Muscle of leg (tissue), 11 donors: Measurements from ENCODE around the gene SEZ6. TPM values are rescaled to one million over a fixed set of nuclear protein-coding genes. Genes with fewer than 3 reads are reported as not detected.

Experiments used
- DNase-seq: peaks from one replicate; pipeline ENCODE4 v3.0.0; 2013
- H3K27ac ChIP-seq: one replicate; pipeline ENCODE4 v1.5.1; 2013; ENCODE audit warnings: mild to moderate bottlenecking, low read length, control low read depth
- H3K27me3 ChIP-seq: one replicate; pipeline ENCODE4 v1.6.1; 2013; ENCODE audit warnings: low read length; ENCODE audit not compliant: control insufficient read depth, insufficient read depth
- H3K36me3 ChIP-seq: one replicate; pipeline ENCODE4 v1.6.1; 2013; ENCODE audit warnings: low read length; ENCODE audit not compliant: control insufficient read depth, insufficient read depth
- H3K4me1 ChIP-seq: one replicate; pipeline ENCODE4 v1.6.1; 2013; ENCODE audit warnings: low read length; ENCODE audit not compliant: control insufficient read depth, insufficient read depth
- H3K4me3 ChIP-seq: one replicate; pipeline ENCODE4 v1.5.1; 2013; ENCODE audit warnings: low read length, control low read depth
- H3K9me3 ChIP-seq: replicated peaks from 2 replicates; pipeline ENCODE4 v1.6.1; 2013; ENCODE audit warnings: low read depth, low read length; ENCODE audit not compliant: control insufficient read depth
- WGBS: methylation state at CpG from one replicate; pipeline ENCODE4 v1.1.5; 2013; ENCODE audit warnings: missing lambda C conversion rate; ENCODE audit not compliant: insufficient coverage; 5-methylcytosine and 5-hydroxymethylcytosine counted together
- polyA plus RNA-seq, 8 donors: library from polyadenylated mRNA; unstranded; fragments of 120-200 nt; gene quantifications; one replicate each; pipeline versions ENCODE4 v1.2.1 to v1.2.3, GENCODE V29; 2013; ENCODE audit warnings: inconsistent platforms in 1 of 8, low replicate concordance in 1 of 8; ENCODE audit not compliant: insufficient read length in 8 of 8, insufficient read depth in 1 of 8
- total RNA-seq: library from RNA; stranded (reverse); fragments of 120-200 nt; gene quantifications from one replicate; pipeline ENCODE4 v1.2.4, GENCODE V29; 2013

Gene SEZ6
- total and polyA plus RNA-seq, 9 donors: 0.04 to 0.44 (median 0.27) TPM

DNA sequence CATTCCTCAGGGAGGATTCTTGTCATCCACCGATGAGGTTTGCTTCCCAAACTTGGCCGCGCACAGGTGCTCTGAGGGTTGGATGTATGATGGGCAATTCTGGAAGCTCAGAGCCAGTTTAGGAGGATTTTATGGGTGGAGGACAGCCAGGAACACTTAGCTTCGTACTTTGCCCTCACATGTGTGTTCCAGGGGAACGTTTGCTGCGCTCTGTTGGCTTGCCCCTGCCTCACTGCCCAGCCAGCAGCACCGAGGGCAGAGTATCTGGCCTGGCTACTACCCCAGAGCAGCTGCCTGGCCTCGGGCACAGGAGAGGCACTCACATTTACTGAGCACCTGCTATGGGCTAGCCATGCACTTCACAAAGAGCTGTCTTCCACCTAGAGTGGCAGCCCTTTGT is 14.1 kb downstream of the SEZ6 start:
- Histone ChIP-seq H3K9me3 (no peaks in the 10 kb centered on the region), H3K4me3 (no peak overlapping the region), H3K4me1 (peaks cover 9% of the 10 kb centered on the region), H3K27me3 (peaks cover 27% of the 10 kb centered on the region), H3K27ac (no peak overlapping the region), H3K36me3 (no peaks in the 10 kb centered on the region)
- WGBS: 58% methylated on average over 8 of the region's 8 CpGs
- no peak for DNase-seq

DNA sequence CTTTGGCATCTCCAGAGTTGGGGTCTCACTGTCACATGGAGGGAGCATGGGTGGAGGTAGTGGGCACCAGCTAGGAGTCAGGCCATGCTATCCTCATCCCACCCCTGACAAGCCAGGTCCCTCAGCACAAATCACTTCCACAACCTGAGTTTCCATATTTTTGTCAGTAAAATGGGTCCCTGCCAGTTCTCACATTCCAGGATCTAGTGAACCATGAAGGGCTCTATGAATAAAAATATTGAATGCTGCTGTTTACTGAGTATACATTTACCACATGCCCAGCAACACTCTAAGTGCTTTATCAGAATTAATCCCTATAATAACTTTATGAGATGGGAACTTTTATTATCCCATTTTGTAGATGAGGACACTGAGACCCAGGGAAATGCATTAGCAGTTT is 16.8 kb downstream of the SEZ6 start:
- no peak overlapping the region for H3K27ac ChIP-seq
- no peak overlapping the region for H3K4me3 ChIP-seq
- no peaks in the 10 kb centered on the region for H3K9me3 ChIP-seq
- H3K36me3 ChIP-seq: no peaks in the 10 kb centered on the region
- H3K27me3 ChIP-seq: peaks cover 37% of the 10 kb centered on the region
- DNase-seq: no peak
- peaks cover 27% of the 10 kb centered on the region for H3K4me1 ChIP-seq

DNA sequence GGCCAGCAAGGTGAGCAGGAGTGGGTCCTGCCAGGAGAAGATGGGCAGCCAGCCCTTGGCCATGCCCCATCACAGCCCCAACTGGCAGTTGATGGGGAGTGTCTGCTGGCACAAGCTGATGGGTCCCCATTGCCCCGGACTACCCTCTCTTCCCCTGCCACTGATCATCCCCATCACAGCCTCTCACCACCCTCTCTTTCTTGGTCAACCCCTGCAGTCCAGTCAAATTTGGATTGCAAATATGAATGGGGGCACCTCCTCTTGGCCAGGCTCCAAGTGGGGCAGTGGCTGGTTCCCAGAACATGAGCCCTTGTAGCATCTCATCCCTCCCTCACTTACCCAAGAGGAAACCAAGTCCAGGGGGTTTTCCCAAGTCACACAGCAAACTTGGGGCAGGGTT is 17.4 kb downstream of the SEZ6 start:
- Histone ChIP-seq H3K27me3 (peaks cover 37% of the 10 kb centered on the region), H3K4me3 (no peak overlapping the region), H3K27ac (no peak overlapping the region), H3K36me3 (no peaks in the 10 kb centered on the region), H3K4me1 (peaks cover 33% of the 10 kb centered on the region), H3K9me3 (no peaks in the 10 kb centered on the region)
- DNase-seq: no peak
- WGBS: no CpG with 5 or more reads among the region's 1 CpG

DNA sequence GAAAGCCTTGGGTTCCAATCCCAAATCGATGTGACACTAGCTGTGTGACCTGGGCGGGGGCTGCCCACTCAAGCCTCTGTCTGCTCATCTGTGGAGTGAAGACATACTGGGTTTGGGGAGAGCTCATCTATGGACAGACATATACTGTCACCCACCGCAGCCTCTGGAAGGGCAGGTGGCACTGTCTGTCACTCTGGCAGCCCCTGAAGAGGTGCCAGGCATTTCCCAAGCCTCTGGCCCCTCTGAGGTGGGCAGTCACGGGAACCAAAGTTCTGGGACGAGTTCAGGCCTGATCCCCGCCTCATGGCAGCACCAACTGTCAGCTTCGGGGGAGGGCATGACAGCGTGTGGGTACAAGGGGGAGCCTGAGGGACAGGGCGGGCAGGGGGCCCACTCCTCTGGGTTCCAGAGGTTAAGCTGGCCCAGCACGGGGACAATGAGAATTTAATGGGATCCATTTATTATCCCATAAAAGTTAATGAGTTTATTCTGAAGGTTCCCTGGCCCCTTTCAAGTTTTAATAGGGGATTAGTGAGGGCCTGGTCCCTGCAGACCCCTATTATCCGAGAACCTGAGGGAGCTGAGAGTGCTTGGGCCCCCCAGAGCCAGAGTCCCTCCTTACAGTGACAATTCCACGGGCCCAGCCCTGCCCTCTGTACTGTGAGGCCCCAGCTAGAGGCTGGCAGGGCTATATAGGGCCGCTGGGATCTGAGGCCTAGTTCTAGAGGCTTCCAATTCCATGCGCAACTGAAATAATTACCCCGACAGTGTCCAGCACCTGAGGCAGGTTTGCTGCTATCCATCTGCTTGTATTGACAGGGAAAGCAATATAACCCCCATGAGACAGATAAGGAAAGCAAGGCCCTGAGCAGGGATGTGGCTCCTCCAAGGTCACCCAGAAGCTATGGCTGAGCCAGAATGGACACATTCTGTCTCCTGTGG is 18.8 kb downstream of the SEZ6 start:
- no peak for DNase-seq
- 54% methylated on average over 9 of the region's 15 CpGs for WGBS
- peaks cover 42% of the 10 kb centered on the region for H3K4me1 ChIP-seq
- no peaks in the 10 kb centered on the region for H3K36me3 ChIP-seq
- H3K27ac ChIP-seq: no peak overlapping the region
- no peak overlapping the region for H3K4me3 ChIP-seq
- H3K27me3 ChIP-seq: peaks cover 28% of the 10 kb centered on the region
- H3K9me3 ChIP-seq: no peaks in the 10 kb centered on the region

DNA sequence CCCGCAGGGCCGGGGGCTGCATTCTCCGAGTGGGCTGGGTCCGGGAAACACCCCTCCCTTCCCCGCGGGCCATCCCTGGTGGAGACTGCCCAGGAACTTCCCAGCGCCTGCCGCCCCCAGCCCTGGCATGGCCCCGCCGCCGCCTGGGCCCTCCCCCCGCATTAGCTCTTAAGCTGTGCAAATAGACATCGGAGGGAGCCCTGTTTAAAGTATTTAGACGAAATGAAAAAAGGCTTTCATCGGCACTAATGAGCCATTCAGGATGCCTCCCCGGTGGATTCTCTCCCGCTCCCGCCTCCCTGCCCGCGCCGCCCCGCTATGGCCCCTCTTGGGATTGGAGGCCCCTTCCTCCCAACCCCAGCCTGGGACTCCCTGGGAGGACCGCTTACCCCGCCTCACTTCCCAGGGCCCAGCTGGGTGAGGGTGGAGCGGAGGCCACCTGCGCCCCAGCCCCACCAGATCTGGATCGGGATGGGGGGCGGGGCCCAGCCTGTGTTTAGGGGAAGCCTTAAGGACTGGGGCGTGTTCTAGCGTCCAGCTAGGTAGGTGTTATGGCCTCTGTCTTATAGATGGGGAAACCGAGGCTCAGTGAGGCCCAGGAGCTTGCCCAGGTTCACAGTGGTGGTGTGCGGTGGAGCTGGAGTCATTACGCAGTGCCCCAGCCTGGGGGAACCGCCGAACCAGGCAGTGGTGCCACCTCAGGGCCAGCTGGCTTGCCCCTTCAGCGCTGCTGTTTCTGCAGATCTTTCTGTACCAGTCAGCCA is 19.7 kb downstream of the SEZ6 start:
- no peaks in the 10 kb centered on the region for H3K36me3 ChIP-seq
- no peak for DNase-seq
- H3K4me1 ChIP-seq: peaks cover 42% of the 10 kb centered on the region
- H3K9me3 ChIP-seq: no peaks in the 10 kb centered on the region
- no peak overlapping the region for H3K4me3 ChIP-seq
- WGBS: 17% methylated on average over 22 of the region's 36 CpGs
- no peak overlapping the region for H3K27ac ChIP-seq
- H3K27me3 ChIP-seq: peaks cover 30% of the 10 kb centered on the region

DNA sequence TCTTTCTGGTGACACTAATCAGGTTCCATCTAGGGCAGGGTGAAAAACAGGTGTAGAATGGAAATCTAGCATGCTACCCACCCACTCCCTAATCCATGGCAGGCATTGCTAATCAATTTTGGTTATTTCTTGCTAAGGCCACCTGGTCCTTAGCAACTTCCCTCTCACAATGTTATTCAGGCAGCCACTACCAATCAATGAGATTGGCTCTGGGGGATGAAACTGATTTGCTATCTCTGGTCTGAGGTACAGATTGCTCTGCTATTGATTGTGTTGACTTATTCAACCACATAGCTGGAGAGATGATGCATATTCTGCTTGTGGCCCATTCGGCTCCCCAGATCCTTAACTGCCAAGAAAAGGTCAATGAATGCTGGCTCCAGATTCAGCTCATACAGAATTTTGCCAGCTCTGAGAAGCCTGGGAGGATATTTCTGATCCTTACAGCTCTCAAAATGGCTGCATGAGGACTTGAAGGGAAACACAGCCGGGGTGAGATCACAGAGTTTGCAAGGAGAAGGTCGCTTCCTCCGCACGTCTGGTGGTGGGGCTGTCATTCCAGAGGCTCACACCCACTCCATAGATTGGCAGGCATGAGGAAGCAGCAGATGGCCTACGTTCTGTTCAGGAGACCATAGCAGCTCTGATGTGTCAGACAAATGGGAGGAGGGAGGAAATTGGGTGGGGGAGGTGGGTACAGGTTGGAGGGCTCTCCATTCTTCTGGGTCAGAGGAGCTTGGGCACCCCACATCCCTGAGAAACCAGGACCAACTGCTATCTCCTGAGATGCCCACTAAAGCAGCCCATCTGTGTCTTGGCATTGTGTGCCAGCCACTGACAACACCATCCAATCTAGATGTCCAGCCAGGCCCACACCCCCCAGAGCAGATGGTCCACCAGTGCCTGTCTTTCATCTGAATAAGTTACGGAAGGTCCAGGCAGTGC is 22.3 kb downstream of the SEZ6 start:
- DNase-seq: peak; percentile 51
- peaks cover 33% of the 10 kb centered on the region for H3K27me3 ChIP-seq
- H3K36me3 ChIP-seq: no peaks in the 10 kb centered on the region
- H3K4me1 ChIP-seq: peaks cover 42% of the 10 kb centered on the region
- 46% methylated on average over 3 of the region's 7 CpGs for WGBS
- H3K9me3 ChIP-seq: no peaks in the 10 kb centered on the region
- H3K27ac ChIP-seq: peak overlapping the region; percentile 29
- no peak overlapping the region for H3K4me3 ChIP-seq

DNA sequence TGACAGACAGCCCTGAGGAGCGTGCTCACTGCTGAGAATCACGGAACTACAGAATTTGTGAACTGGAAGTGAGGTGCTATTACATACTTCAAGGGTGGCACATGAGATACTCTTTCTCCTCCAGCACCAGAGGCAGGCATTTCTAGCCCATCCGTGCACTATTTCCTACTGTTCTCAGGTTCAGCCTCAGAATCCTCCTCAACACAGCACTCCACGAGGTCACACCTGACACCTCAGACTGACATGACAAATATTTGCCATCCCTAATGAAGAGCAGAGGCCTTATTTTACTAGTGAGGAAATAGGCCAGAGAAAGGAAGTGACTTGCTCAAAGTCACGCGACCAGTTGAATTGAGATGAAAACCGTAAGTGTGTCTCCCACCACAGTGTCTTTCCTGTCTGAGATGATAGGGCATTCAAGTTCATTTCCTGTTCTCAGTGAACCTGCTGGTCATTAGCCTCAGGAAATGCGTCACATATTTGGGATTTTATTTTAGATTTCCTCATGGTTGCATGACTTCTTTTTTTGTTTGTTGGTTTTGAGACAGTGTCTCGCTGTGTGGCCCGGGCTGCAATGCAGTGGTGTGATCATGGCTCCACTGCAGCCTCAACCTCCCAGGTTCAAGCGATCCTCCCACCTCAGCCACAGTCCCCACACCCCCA is 23.6 kb downstream of the SEZ6 start:
- Histone ChIP-seq H3K36me3 (no peaks in the 10 kb centered on the region), H3K27me3 (peaks cover 39% of the 10 kb centered on the region), H3K27ac (peak overlapping the region; percentile 48), H3K9me3 (no peaks in the 10 kb centered on the region), H3K4me1 (peaks cover 38% of the 10 kb centered on the region), H3K4me3 (no peak overlapping the region)
- peak; percentile 76 for DNase-seq
- WGBS: 68% methylated on average over 5 of the region's 11 CpGs

DNA sequence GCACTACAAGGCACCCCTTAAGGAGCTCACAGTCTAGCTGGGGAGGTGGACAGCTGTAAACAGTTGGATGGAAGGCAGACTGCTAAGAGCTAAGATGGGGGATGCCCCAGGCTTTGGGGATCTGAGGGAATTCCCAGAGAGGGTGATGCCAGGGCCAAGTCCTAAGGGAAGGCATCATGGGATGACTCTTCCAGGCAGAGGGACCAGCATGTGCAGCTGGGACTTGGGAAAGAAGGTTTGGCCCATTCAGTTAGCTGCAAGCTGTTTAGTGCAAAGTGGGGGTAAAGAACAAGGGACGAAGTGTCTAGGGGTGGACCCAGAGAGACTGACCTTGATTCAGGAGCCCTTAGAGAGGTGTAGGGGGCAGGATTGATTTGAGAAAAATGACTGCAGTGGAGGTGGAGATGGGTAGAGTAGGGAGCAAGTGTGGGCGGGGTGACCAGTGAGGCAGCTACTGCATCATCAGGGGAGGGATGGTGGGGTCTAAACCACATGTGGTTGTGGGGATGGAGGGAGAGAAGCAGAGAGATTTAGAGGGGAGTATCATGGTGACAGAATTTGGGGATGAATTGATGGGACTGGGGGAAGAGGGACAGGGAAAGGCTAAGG is 27.4 kb downstream of the SEZ6 start:
- DNase-seq: no peak
- peaks cover 30% of the 10 kb centered on the region for H3K4me1 ChIP-seq
- H3K27ac ChIP-seq: no peak overlapping the region
- H3K27me3 ChIP-seq: peaks cover 31% of the 10 kb centered on the region
- WGBS: 93% methylated on average over 2 of the region's 2 CpGs
- H3K9me3 ChIP-seq: no peaks in the 10 kb centered on the region
- no peaks in the 10 kb centered on the region for H3K36me3 ChIP-seq
- H3K4me3 ChIP-seq: no peak overlapping the region

DNA sequence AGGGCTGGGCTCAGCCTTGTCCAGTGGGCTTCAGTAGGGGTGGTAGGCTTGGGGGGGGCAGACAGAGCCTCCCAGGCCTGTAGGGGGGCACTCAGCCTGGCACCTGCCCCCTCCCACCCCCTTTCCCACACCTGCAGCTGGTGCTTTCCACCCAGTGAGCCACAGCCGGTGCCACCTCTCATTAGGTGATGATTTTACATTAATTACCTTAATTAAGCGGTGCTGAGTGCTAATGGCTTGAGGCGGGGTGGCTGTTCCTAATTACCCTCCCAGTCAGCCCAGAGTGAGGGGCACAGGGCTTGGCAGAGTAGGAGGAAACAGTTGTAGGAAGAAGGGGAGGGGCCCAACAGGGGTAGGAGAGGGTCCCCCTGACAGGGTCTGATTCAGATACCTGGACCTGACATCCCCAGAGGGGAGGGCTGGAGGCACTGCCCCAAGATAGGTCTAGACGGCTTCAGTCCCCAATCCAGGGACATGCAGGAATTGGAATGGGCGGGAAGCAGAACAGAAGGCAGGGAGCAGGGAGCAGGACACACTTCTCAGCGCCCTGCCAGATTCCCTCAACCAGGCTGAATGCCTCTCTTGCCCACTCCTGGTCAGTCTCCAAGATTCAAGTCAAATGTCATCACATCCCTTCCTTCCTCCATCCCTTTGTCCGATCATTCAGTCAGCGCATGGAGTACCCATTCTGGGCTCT is 28.0 kb downstream of the SEZ6 start:
- Histone ChIP-seq H3K9me3 (no peaks in the 10 kb centered on the region), H3K27ac (no peak overlapping the region), H3K27me3 (peaks cover 31% of the 10 kb centered on the region), H3K4me3 (no peak overlapping the region), H3K36me3 (no peaks in the 10 kb centered on the region), H3K4me1 (peaks cover 30% of the 10 kb centered on the region)
- no peak for DNase-seq
- WGBS: 49% methylated on average over 2 of the region's 8 CpGs
